Measurements from ENCODE around the gene POLE3. TPM values are rescaled to one million over a fixed set of nuclear protein-coding genes. Genes with fewer than 3 reads are reported as not detected.
"Not testable (repeated sequence)": the region's sequence is repeated elsewhere in the genome, so short reads cannot be mapped to it uniquely, and the experiment has no call there.

POLE3 gene
- total RNA-seq, 2 experiments from 2014 or later = 52.5 to 55.8 TPM

DNA sequence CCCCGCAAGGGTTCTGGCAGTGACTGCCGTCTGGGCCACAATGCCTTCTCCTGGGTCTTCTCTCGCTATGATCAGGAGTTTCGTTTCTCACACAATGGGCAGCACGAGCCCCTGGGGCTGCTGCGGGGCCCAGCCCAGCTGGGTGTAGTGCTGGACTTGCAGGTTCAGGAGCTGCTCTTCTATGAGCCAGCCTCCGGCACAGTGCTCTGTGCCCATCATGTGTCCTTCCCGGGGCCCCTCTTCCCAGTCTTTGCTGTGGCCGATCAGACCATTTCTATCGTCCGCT, 40.7 kb downstream of the POLE3 start:
- Mint-ChIP-seq H3K4me1 (peaks cover 3% of the 10 kb centered on the region), H3K27me3 (no peaks in the 10 kb centered on the region), H3K9me3 (no peaks in the 10 kb centered on the region), H3K4me3 (no peak overlapping the region), H3K27ac (no peak overlapping the region), H3K36me3 (ENCODE audit: low read depth) (peaks cover 13% of the 10 kb centered on the region)
- POLR2A ChIA-PET = no interaction called here
- DNase-seq = no peak
- CTCF ChIA-PET = interaction anchor here (0.6 kb wide), 1 partner anchor 27 kb away, joined by 3 read pairs; no protein-coding TSS in a partner anchor

DNA sequence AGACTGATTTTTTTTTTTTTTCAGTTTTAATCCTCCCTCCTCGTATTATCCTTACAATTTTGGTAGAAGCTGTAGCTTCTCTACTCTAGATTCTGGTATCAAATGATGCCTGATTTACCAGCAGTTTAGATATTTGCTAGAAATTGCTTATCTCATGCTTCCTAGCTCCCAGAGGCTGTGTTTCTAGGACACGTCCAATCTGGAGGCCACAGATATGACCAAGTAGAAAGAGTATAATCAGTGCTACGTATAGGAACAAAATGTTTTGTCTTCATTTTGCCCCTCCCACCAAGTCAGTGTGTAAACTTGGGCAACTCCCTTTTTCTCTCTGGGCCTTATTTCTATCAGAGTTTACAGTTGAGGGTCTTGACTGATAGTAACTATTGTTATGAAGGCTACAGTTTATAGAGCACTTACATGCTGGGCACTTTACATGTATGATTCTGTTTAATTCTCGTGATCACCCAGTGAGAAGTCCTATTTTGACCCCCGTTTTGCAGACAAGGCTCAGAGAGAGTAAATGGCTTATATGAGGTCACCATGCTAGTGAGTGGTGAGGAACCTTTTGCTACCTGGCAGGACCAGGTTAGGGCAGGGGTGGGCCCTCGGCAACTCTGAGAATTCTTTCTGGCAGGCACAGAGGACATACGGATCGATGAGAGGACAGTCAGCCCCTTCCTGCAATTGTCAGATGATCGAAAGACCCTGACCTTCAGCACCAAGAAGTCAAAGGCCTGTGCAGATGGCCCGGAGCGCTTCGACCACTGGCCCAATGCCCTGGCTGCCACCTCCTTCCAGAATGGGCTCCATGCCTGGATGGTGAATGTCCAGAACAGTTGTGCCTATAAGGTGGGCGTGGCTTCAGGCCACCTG, 41.3 kb downstream of the POLE3 start:
- ChIA-PET POLR2A (no interaction called here), CTCF (no interaction called here)
- no peaks in the 10 kb centered on the region for H3K4me1 Mint-ChIP-seq
- no peaks in the 10 kb centered on the region for H3K9me3 Mint-ChIP-seq
- no peaks in the 10 kb centered on the region for H3K27me3 Mint-ChIP-seq
- peaks cover 10% of the 10 kb centered on the region for H3K36me3 Mint-ChIP-seq (ENCODE audit: low read depth)
- no peak overlapping the region for H3K4me3 Mint-ChIP-seq
- no peak overlapping the region for H3K27ac Mint-ChIP-seq
- DNase-seq = no peak

DNA sequence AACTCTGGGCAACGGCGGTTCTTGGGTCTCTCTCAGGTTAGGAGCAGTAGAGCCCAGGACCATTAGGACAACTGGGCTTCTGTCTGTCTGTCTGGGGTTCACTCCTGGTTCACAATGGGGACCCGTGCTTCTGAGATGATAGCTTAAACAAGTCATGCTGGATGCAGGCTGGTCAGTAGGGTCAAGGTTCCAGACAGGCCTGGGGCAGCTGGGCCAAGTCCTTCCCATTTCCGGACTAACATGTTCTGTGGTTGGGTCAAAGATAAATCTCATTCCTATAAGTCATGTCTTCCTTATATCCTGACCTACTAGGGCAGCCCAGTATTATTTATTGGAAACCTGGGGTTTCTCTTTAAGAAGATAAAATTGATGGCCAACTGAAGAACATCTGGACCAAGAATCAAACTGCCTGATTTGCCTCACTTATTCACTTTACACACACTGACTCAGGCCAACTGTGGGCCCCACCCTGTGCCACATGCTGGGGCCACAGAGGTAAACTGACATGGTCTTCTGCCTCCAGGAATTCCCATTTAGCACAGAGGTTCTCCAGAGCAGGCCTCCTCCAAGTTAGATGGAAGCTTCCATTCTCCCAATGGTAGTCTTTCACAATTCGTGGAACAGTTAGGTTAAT, 42.0 kb downstream of the POLE3 start:
- CTCF ChIA-PET = interaction anchor here (0.7 to 1.0 kb wide), 2 partner anchors 20 to 218 kb away, joined by 3 to 4 read pairs; partner anchors contain the start of gene SLC31A2

DNA sequence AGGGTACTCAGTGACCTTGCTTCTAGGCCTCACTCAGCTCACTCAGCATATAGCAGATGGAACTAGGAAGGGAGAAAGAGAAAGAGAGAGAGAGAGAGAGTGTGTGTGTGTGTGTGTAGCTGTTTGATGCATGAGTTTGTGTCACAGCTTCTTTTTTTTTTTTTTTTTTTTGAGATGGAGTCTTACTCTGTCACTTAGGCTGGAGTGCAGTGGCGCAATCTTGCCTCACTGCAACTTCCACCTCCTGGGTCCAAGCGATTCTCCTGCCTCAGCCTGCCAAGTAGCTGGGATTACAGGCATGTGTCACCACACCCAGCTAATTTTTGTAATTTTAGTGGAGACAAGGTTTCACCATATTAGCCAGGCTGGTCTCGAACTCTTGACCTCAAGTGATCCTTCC, 44.8 kb downstream of the POLE3 start:
- H3K9me3 Mint-ChIP-seq; H3K27ac Mint-ChIP-seq; H3K4me3 Mint-ChIP-seq; DNase-seq; H3K27me3 Mint-ChIP-seq; POLR2A ChIA-PET; H3K36me3 Mint-ChIP-seq (ENCODE audit: low read depth); H3K4me1 Mint-ChIP-seq: not testable (repeated sequence)
- CTCF ChIA-PET = interaction anchor here (0.6 to 1.8 kb wide), 2 partner anchors 15 to 16 kb away, joined by 3 to 4 read pairs; partner anchors contain the start of gene BSPRY

More for the DNA sequence above, 42.0 kb downstream of the POLE3 start:
- no peaks in the 10 kb centered on the region for H3K4me1 Mint-ChIP-seq
- H3K27me3 Mint-ChIP-seq = no peaks in the 10 kb centered on the region
- no peak overlapping the region for H3K4me3 Mint-ChIP-seq
- H3K9me3 Mint-ChIP-seq = no peaks in the 10 kb centered on the region
- DNase-seq = no peak
- H3K27ac Mint-ChIP-seq = no peak overlapping the region
- POLR2A ChIA-PET = interaction anchor here (1.5 kb wide), 1 partner anchor 8 kb away, joined by 5 read pairs; the partner anchor contains the start of gene HDHD3
- peaks cover 9% of the 10 kb centered on the region for H3K36me3 Mint-ChIP-seq (ENCODE audit: low read depth)

DNA sequence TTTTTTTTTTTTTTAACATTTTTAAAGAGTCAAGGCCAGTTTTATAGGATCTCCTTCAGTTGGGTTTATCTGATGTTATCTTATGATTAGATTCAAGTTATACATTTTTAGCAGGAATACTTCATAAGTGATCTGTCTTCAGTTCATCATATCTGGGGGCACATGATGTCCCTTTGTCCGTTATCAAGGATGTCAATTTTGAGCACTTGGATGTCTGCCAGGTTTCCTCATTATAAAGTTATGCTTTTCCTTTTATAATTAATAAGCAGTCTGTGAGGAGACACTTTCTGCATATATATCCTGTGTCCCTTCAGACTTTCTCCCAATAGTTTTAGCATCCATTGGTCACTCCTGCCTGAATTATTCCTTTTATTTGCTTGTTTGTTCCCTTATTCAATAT, 45.5 kb downstream of the POLE3 start:
- CTCF ChIA-PET = interaction anchor here (0.5 to 1.8 kb wide), 5 partner anchors 12 to 90 kb away, joined by 3 to 5 read pairs (median 3); partner anchors contain the start of gene BSPRY
- Mint-ChIP-seq H3K27me3 (no peaks in the 10 kb centered on the region), H3K9me3 (no peaks in the 10 kb centered on the region)

DNA sequence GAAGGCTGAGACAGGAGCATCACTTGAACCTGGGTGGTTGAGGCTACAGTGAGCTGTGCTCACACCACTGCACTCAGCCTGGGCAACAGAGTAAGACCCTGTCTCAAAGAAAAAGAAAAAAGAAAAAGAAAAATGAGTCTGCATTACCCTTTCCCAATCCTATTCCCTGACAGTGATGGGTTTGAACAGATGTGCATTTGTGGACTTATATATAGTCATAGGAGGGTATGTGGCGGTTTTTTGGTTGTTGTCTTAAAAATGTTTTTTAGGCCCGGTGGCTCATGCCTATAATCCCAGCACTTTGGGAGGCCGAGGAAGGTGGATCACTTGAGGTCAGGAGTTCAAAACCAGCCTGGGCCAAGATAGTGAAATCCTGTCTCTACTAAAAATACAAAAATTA, 47.1 kb downstream of the POLE3 start:
- CTCF ChIA-PET = interaction anchor here (0.6 kb wide), 1 partner anchor 293 kb away, joined by 3 read pairs; no protein-coding TSS in a partner anchor

More for the DNA sequence above, 45.5 kb downstream of the POLE3 start:
- DNase-seq = no peak
- no peak overlapping the region for H3K4me3 Mint-ChIP-seq
- H3K27ac Mint-ChIP-seq = no peak overlapping the region
- POLR2A ChIA-PET = no interaction called here
- H3K4me1 Mint-ChIP-seq = peaks cover 3% of the 10 kb centered on the region
- no peaks in the 10 kb centered on the region for H3K36me3 Mint-ChIP-seq (ENCODE audit: low read depth)

DNA sequence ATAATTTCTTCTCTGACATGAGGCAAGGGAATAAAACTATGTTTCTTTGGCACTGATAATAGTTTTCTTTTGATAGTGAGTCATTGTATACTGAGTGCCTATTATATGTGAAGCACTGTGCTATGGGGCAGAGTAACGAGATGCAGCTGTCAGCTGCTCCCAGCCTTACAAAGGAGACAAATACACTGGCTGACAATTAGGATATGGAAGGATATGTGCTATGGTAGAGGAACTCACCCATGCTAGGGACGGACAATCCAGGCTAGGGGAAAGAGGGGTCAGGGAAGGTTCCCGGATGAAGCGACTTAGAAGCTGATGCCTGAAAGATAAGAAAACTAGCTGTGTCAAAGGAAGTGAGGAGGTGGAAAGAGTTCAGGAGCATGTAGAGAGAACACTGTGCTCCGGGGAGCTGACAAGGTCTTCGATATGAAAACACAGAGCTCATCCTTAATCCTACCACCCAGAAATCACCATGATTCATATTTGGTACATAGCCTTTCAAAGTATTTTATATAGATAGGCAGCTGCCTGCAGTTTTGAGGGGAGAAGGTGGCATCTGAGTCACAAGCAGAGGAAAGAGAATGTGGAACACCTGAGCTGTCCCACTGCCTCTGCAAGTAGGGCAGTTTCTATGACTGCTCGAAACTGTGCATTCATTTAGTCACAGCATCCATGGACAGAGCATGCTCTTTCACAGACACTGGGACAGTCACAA, 49.0 kb downstream of the POLE3 start:
- Mint-ChIP-seq H3K27ac (no peak overlapping the region), H3K27me3 (no peaks in the 10 kb centered on the region), H3K4me3 (no peak overlapping the region), H3K9me3 (no peaks in the 10 kb centered on the region), H3K36me3 (ENCODE audit: low read depth) (no peaks in the 10 kb centered on the region), H3K4me1 (peaks cover 3% of the 10 kb centered on the region)
- CTCF ChIA-PET = interaction anchor here (1.1 kb wide), 1 partner anchor 20 kb away, joined by 3 read pairs; no protein-coding TSS in a partner anchor
- no peak for DNase-seq
- POLR2A ChIA-PET = interaction anchor here (1.5 kb wide), 1 partner anchor 12 kb away, joined by 5 read pairs; the partner anchor contains the start of gene BSPRY

More for the DNA sequence above, 47.1 kb downstream of the POLE3 start:
- H3K4me1 Mint-ChIP-seq = peaks cover 3% of the 10 kb centered on the region
- no peak overlapping the region for H3K27ac Mint-ChIP-seq
- no peaks in the 10 kb centered on the region for H3K9me3 Mint-ChIP-seq
- POLR2A ChIA-PET = interaction anchor here (0.6 kb wide), 1 partner anchor 11 kb away, joined by 3 read pairs; no protein-coding TSS in a partner anchor
- H3K4me3 Mint-ChIP-seq = no peak overlapping the region
- H3K36me3 Mint-ChIP-seq (ENCODE audit: low read depth) = no peaks in the 10 kb centered on the region
- no peak for DNase-seq
- no peaks in the 10 kb centered on the region for H3K27me3 Mint-ChIP-seq

DNA sequence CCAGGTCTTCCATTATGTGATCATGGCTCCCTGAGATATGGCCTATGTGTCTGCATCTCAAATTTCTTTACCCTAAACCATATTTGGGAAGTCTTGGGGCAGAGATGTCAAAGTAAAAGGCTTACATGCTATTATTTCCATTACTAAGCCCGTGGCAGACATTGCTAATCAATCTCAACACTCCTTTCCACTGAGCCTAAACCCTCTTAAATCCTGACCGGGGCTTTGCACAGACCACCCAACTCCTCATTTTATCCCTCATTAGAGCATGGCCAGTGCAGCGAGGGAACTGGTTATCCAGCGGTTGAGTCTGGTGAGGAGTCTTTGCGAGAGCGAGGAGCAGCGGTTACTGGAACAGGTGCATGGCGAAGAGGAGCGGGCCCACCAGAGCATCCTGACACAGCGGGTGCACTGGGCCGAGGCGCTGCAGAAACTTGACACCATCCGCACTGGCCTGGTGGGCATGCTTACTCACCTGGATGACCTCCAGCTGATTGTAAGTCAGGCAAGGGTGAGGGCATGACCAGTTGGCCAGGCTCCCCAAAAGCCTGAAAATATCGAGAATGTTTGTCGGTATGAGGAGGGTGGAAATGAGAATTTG, 50.1 kb downstream of the POLE3 start:
- Mint-ChIP-seq H3K27ac (no peak overlapping the region), H3K4me3 (no peak overlapping the region), H3K36me3 (ENCODE audit: low read depth) (no peaks in the 10 kb centered on the region), H3K27me3 (no peaks in the 10 kb centered on the region), H3K9me3 (no peaks in the 10 kb centered on the region), H3K4me1 (peaks cover 3% of the 10 kb centered on the region)
- ChIA-PET POLR2A (interaction anchor here (1.5 kb wide), 1 partner anchor 10 kb away, joined by 5 read pairs; the partner anchor contains the start of gene BSPRY), CTCF (no interaction called here)
- no peak for DNase-seq

DNA sequence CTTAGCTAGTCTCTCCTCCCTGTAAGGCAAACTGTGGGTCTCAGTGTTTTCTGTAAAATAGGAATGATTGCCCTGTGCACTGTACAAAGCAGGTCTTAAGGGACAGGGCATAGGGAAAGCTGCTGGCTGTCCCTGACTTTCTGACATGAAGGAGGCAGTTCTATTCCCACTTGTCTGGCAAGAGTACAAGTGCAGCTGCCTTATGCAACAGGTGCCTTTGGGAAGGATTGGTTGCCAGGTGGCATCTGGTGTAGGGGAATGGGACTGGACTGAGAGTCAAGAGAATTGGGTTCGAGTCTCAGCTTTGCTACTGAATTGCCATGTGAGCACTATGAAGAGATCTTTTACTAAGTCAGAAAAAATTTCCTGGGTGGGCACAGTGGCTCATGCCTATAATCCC, 51.1 kb downstream of the POLE3 start:
- Mint-ChIP-seq H3K9me3 (no peaks in the 10 kb centered on the region), H3K36me3 (ENCODE audit: low read depth) (no peaks in the 10 kb centered on the region), H3K4me3 (no peak overlapping the region), H3K27me3 (no peaks in the 10 kb centered on the region), H3K4me1 (peaks cover 3% of the 10 kb centered on the region), H3K27ac (no peak overlapping the region)
- DNase-seq = no peak
- ChIA-PET CTCF (interaction anchor here (1.1 kb wide), 1 partner anchor 11 kb away, joined by 4 read pairs; the partner anchor contains the start of gene BSPRY), POLR2A (no interaction called here)

Other genes starting within 250 kb of the POLE3 start
- 10 to 100 TPM; 34.9 to 38.2 TPM for gene FKBP15, start 189.4 kb downstream of the POLE3 start, total RNA-seq
- gene SLC31A1, start 189.1 kb downstream of the POLE3 start, total RNA-seq = 10 to 100 TPM in 1 of 2 experiments, 1 to 10 TPM in 1; 9.2 to 10.0 TPM
- gene CDC26, start 135.1 kb downstream of the POLE3 start, total RNA-seq = 10 to 100 TPM; 34.3 to 38.5 TPM
- gene PRPF4, start 135.0 kb downstream of the POLE3 start, total RNA-seq = 10 to 100 TPM; 27.7 to 28.2 TPM
- gene RNF183, start 107.3 kb downstream of the POLE3 start, total RNA-seq = under 1 TPM; 0.23 to 0.40 TPM
- gene WDR31, start 70.4 kb downstream of the POLE3 start, total RNA-seq = 1 to 10 TPM in 1 of 2 experiments, under 1 TPM in 1; 0.85 to 1.4 TPM
- 1 to 10 TPM; 7.1 to 7.3 TPM for gene BSPRY, start 61.1 kb downstream of the POLE3 start, total RNA-seq
- gene HDHD3, start 33.7 kb downstream of the POLE3 start, total RNA-seq = 10 to 100 TPM; 16.1 to 16.5 TPM
- 10 to 100 TPM; 25.1 to 29.0 TPM for gene ALAD, start 9.4 kb downstream of the POLE3 start, total RNA-seq
- under 1 TPM; 0.40 TPM for gene C9orf43, start 72 bp upstream of the POLE3 start, total RNA-seq
- gene RGS3, start 53.1 kb upstream of the POLE3 start, total RNA-seq = 10 to 100 TPM; 22.7 to 24.0 TPM

Data from activated CD4-positive, alpha-beta memory T cell treated with anti-CD3 and anti-CD28 coated beads, Interleukin-2, amount 10 ng/mL, durations not matched to agents 7 days and 5 days (primary cell).